Measurements from ENCODE around the gene ZNF641.

The ZNF641 gene

DNA sequence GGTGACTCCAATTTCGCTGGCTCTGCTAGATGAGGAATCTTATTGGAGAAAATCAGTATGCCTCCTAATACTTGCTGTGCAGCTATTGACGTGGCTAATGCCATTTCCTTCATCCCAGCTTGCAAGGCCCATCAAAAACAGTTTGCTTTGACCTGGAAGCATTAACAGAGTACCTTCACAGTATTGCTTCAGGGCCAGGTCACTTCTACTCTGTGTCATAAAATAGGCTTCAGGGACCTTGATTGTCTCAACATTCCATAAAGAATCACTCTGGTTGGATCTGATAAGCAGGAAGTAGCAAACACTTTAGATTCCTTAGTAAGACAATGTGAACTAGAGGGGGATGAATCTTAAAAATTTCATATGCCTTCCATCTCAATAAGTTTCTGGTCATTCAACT, 26.9 kb upstream of the ZNF641 start:
- Histone ChIP-seq H3K79me2 (ENCODE audit: insufficient read depth, low read length) (no peaks in the 10 kb centered on the region), H3K36me3 (ENCODE audit: insufficient read depth, low read length) (no peaks in the 10 kb centered on the region), H3K27me3 (ENCODE audit: insufficient read depth, low read length, poor library complexity) (no peaks in the 10 kb centered on the region), H3K4me3 (ENCODE audit: low read depth in 1 of 2, low read length in 2 of 2) (no peak overlapping the region), H3K9ac (ENCODE audit: low read depth, low read length) (no peak overlapping the region), H3K4me2 (ENCODE audit: insufficient read depth, low read length) (no peak overlapping the region), H3K27ac (ENCODE audit: low read length) (no peak overlapping the region), H3K9me3 (ENCODE audit: insufficient read depth, low read length, severe bottlenecking) (no peaks in the 10 kb centered on the region), H2AFZ (ENCODE audit: low read depth, low read length) (no peak overlapping the region), H4K20me1 (ENCODE audit: insufficient read depth, low read length) (no peaks in the 10 kb centered on the region), H3K4me1 (ENCODE audit: insufficient read depth, low read length) (no peaks in the 10 kb centered on the region)
- no peak for TF ChIP-seq EZH2 (IDR thresholded peaks at IDR 0.05; ENCODE audit: borderline replicate concordance, low read depth, low read length, severe bottlenecking)
- TF ChIP-seq, protein P1, sequence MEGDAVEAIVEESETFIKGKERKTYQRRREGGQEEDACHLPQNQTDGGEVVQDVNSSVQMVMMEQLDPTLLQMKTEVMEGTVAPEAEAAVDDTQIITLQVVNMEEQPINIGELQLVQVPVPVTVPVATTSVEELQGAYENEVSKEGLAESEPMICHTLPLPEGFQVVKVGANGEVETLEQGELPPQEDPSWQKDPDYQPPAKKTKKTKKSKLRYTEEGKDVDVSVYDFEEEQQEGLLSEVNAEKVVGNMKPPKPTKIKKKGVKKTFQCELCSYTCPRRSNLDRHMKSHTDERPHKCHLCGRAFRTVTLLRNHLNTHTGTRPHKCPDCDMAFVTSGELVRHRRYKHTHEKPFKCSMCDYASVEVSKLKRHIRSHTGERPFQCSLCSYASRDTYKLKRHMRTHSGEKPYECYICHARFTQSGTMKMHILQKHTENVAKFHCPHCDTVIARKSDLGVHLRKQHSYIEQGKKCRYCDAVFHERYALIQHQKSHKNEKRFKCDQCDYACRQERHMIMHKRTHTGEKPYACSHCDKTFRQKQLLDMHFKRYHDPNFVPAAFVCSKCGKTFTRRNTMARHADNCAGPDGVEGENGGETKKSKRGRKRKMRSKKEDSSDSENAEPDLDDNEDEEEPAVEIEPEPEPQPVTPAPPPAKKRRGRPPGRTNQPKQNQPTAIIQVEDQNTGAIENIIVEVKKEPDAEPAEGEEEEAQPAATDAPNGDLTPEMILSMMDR (IDR thresholded peaks at IDR 0.05; ENCODE audit: borderline replicate concordance, extremely low read depth, low read length, poor library complexity, severe bottlenecking): no peak
- no peak for DNase-seq
- no peak for ATAC-seq (ENCODE audit: insufficient read depth, low read depth)

DNA sequence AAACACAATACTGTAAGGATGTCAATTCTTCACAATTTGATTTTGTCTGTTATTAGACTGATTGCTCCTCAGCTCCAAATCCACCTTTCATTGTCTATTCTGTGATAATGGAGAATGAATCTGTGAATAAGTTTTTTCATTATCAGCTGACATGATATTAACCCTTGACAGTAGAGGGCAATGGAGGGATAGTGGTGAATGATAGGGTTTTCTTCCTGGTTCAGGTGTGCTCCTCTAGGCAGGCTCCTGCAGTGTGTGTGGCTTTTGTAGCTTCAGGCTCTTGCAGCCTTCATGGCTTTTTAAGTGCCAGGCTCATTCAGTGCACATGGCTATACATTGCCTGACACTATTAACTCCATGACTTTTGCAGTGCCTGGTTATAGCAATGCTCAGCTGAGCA, 23.4 kb upstream of the ZNF641 start:
- DNase-seq: no peak
- TF ChIP-seq EZH2 (IDR thresholded peaks at IDR 0.05; ENCODE audit: borderline replicate concordance, low read depth, low read length, severe bottlenecking): no peak
- TF ChIP-seq, protein P1 (IDR thresholded peaks at IDR 0.05; ENCODE audit: borderline replicate concordance, extremely low read depth, low read length, poor library complexity, severe bottlenecking): no peak
- H3K27ac ChIP-seq (ENCODE audit: low read length): no peak overlapping the region
- no peaks in the 10 kb centered on the region for H3K36me3 ChIP-seq (ENCODE audit: insufficient read depth, low read length)
- H3K79me2 ChIP-seq (ENCODE audit: insufficient read depth, low read length): no peaks in the 10 kb centered on the region
- H3K9ac ChIP-seq (ENCODE audit: low read depth, low read length): no peak overlapping the region
- H3K4me3 ChIP-seq (ENCODE audit: low read depth in 1 of 2, low read length in 2 of 2): no peak overlapping the region
- H3K4me1 ChIP-seq (ENCODE audit: insufficient read depth, low read length): no peaks in the 10 kb centered on the region
- peaks cover 10% of the 10 kb centered on the region for H3K27me3 ChIP-seq (ENCODE audit: insufficient read depth, low read length, poor library complexity)
- H2AFZ ChIP-seq (ENCODE audit: low read depth, low read length): no peak overlapping the region
- no peak overlapping the region for H3K4me2 ChIP-seq (ENCODE audit: insufficient read depth, low read length)
- H3K9me3 ChIP-seq (ENCODE audit: insufficient read depth, low read length, severe bottlenecking): no peaks in the 10 kb centered on the region
- no peaks in the 10 kb centered on the region for H4K20me1 ChIP-seq (ENCODE audit: insufficient read depth, low read length)
- no peak for ATAC-seq (ENCODE audit: insufficient read depth, low read depth)

DNA sequence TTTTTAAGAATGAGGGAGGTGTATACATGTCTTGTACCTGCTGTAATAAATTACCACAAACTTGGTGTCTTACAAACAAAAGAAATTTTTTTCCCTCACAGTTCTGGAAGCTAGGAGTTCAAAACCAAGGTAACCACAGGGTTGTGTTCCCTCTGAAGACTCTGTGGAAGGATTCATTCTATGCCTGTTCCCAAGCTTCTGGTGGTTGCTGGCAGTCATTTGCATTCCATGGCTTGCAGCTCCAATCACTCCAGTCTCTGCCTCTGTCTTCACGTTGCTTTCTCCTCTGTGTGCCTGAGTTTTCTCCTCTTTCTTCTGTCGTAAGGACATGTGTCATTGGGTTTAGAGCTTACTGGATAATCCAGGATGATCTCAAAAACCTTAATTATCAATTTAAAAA, 15.4 kb upstream of the ZNF641 start:
- H3K4me3 ChIP-seq (ENCODE audit: low read depth in 1 of 2, low read length in 2 of 2): no peak overlapping the region
- H3K4me2 ChIP-seq (ENCODE audit: insufficient read depth, low read length): no peak overlapping the region
- DNase-seq: no peak
- H3K27ac ChIP-seq (ENCODE audit: low read length): no peak overlapping the region
- ATAC-seq (ENCODE audit: insufficient read depth, low read depth): no peak
- no peaks in the 10 kb centered on the region for H3K79me2 ChIP-seq (ENCODE audit: insufficient read depth, low read length)
- no peaks in the 10 kb centered on the region for H3K9me3 ChIP-seq (ENCODE audit: insufficient read depth, low read length, severe bottlenecking)
- peaks cover 38% of the 10 kb centered on the region for H3K27me3 ChIP-seq (ENCODE audit: insufficient read depth, low read length, poor library complexity)
- H2AFZ ChIP-seq (ENCODE audit: low read depth, low read length): no peak overlapping the region
- H3K4me1 ChIP-seq (ENCODE audit: insufficient read depth, low read length): no peaks in the 10 kb centered on the region
- no peak overlapping the region for H3K9ac ChIP-seq (ENCODE audit: low read depth, low read length)
- no peak for TF ChIP-seq EZH2 (IDR thresholded peaks at IDR 0.05; ENCODE audit: borderline replicate concordance, low read depth, low read length, severe bottlenecking)
- TF ChIP-seq, protein P1 (IDR thresholded peaks at IDR 0.05; ENCODE audit: borderline replicate concordance, extremely low read depth, low read length, poor library complexity, severe bottlenecking): no peak
- no peaks in the 10 kb centered on the region for H3K36me3 ChIP-seq (ENCODE audit: insufficient read depth, low read length)
- H4K20me1 ChIP-seq (ENCODE audit: insufficient read depth, low read length): no peaks in the 10 kb centered on the region

Data from DND-41 (cell line).